K562 (cell line): ENCODE data around the gene KCNK4. TPM values are rescaled to one million over a fixed set of nuclear protein-coding genes. Genes with fewer than 3 reads are reported as not detected.

ENCODE experiments used
- ARID2 ChIP-seq: fragments of 450-650 bp; IDR thresholded peaks from 2 replicates; pipeline ENCODE4 v1.6.1; 2017; ENCODE audit warnings: antibody characterized with exemption, mild to moderate bottlenecking
- BCLAF1 ChIP-seq, 2 experiments: fragments of 450-650 bp in 1 of 2; IDR thresholded peaks; 2 replicates each; pipeline ENCODE4 v1.6.1; 2011 to 2017; ENCODE audit warnings: low read depth in 2 of 2, antibody characterized with exemption in 1 of 2, borderline replicate concordance in 1 of 2, low read length in 1 of 2, mild to moderate bottlenecking in 1 of 2, mixed read lengths in 1 of 2; ENCODE audit not compliant: control insufficient read depth in 1 of 2
- CREB3 ChIP-seq: fragments of 450-650 bp; conservative IDR thresholded peaks from 2 replicates; pipeline ENCODE4 v1.6.1; 2016; ENCODE audit warnings: missing genetic modification characterization, low read depth, mild to moderate bottlenecking, missing compliant biosample characterization, moderate library complexity
- ERF ChIP-seq: fragments of 450-650 bp; formaldehyde crosslinking; IDR thresholded peaks from 2 replicates; pipeline ENCODE4 v1.4.0; 2020; ENCODE audit warnings: mild to moderate bottlenecking, mixed read lengths
- ETV1 ChIP-seq: fragments of 450-650 bp; conservative IDR thresholded peaks from 2 replicates; pipeline ENCODE4 v1.6.1; 2016; ENCODE audit warnings: missing genetic modification characterization, control low read depth, low read depth, missing compliant biosample characterization
- HIVEP1 ChIP-seq: fragments of 250-450 bp; sonication (Bioruptor Pico); IDR thresholded peaks from 2 replicates; pipeline ENCODE4 v1.4.0; 2020; ENCODE audit warnings: mild to moderate bottlenecking
- JUN ChIP-seq, 2 experiments: sonication (generic) in 1 of 2; formaldehyde crosslinking in 1 of 2; IDR thresholded peaks; 2 replicates each; pipeline versions ENCODE4 v1.6.1 to v1.8.0; 2012 to 2022; ENCODE audit warnings: borderline replicate concordance in 2 of 2, mild to moderate bottlenecking in 2 of 2, improper control_type of control experiment in 1 of 2, low read depth in 1 of 2, low read length in 1 of 2, missing genetic modification reagents in 1 of 2
- JUNB ChIP-seq: fragments of 450-650 bp; formaldehyde crosslinking; conservative IDR thresholded peaks from 2 replicates; pipeline ENCODE4 v1.4.0; 2020; ENCODE audit warnings: mild to moderate bottlenecking
- MBD1 ChIP-seq: fragments of 250-450 bp; sonication (Bioruptor Pico); IDR thresholded peaks from 2 replicates; pipeline ENCODE4 v1.8.0; 2022; ENCODE audit warnings: inconsistent platforms
- PRMT5 ChIP-seq: sonication (generic); formaldehyde crosslinking; IDR thresholded peaks from 2 replicates; pipeline ENCODE4 v1.5.0; 2020; ENCODE audit warnings: missing genetic modification reagents
- SAFB ChIP-seq: fragments of 200-400 bp; formaldehyde crosslinking; IDR thresholded peaks from 2 replicates; pipeline ENCODE4 v1.6.1; 2017; ENCODE audit warnings: low read depth, low read length, borderline replicate concordance
- TEAD1 ChIP-seq, 2 experiments: fragments of 450-650 bp in 1 of 2; sonication (generic) in 1 of 2; formaldehyde crosslinking; IDR thresholded peaks; 2 replicates each; pipeline versions ENCODE4 v1.4.0 to v1.8.0; 2020 to 2022; ENCODE audit warnings: mild to moderate bottlenecking in 2 of 2, missing genetic modification reagents in 1 of 2
- TFE3 ChIP-seq: fragments of 450-650 bp; formaldehyde crosslinking; IDR thresholded peaks from 2 replicates; pipeline ENCODE4 v1.4.0; 2020; ENCODE audit warnings: mild to moderate bottlenecking, mixed read lengths
- ZNF639 ChIP-seq, 2 experiments: fragments of 200-800 bp in 1 of 2; sonication (Bioruptor generic) in 1 of 2; sonication (generic) in 1 of 2; formaldehyde crosslinking in 1 of 2; IDR thresholded peaks in 1 of 2; conservative IDR thresholded peaks in 1 of 2; 2 replicates each; pipeline versions ENCODE4 v1.5.0 to v1.6.1; 2016 to 2020; ENCODE audit warnings: missing compliant biosample characterization in 1 of 2, missing genetic modification characterization in 1 of 2, missing genetic modification reagents in 1 of 2
- ZSCAN32 ChIP-seq: fragments of 450-650 bp; formaldehyde crosslinking; IDR thresholded peaks from 2 replicates; pipeline ENCODE4 v1.4.0; 2020; ENCODE audit warnings: mild to moderate bottlenecking, moderate library complexity
- polyA plus RNA-seq, 8 experiments: library from polyadenylated mRNA; depleted of rRNA in 4 of 8; stranded (reverse) in 5 of 8; unstranded in 3 of 8; fragments of >200 nt; fragmentation: Nextera tagmentation in 2 of 8; fragmentation: Illumina TruSeq in 1 of 8; extraction: Ambion mirVana in 2 of 8; extraction: Trizol in 1 of 8; gene quantifications; 2 replicates each; pipeline versions ENCODE4 v1.2.1 to v1.2.3, GENCODE V29; 2011 to 2014; ENCODE audit warnings: inconsistent platforms in 1 of 8, missing spikeins in 1 of 8
- total RNA-seq, 7 experiments: library from RNA; depleted of rRNA in 6 of 7; stranded (reverse); fragments of >200 nt in 6 of 7; fragmentation: Illumina TruSeq in 2 of 7; extraction: Trizol in 2 of 7; gene quantifications; 2 replicates each; pipeline versions ENCODE4 v1.2.1 to v1.2.3, GENCODE V29; 2011 to 2021; ENCODE audit warnings: low replicate concordance in 1 of 7

KCNK4 gene
- total and polyA plus RNA-seq, 9 of the 15 experiments (the other 6 are each of a cell fraction or from before 2014, with no cell fraction given) = not detected

- no peak for TF ChIP-seq ARID2
- no peak for TF ChIP-seq ERF (CRISPR knock-in tag)
- no peak for TF ChIP-seq CREB3 (tag)
- no peak for TF ChIP-seq JUNB (CRISPR knock-in tag)
- no peak for TF ChIP-seq TFE3 (CRISPR knock-in tag)
- no peak for TF ChIP-seq ETV1 (tag)
- no peak for TF ChIP-seq BCLAF1 (IDR thresholded peaks at IDR 0.05; ENCODE audit: borderline replicate concordance in 1 of 2, control insufficient read depth in 1 of 2, low read depth in 2 of 2, low read length in 1 of 2)
- no peak for TF ChIP-seq PRMT5
- 0 out of 4 replicates have a peak, but pooled peaks of 1 of the 2 experiments have one; percentile 31 for TF ChIP-seq ZNF639 (CRISPR knock-in tag; conservative IDR thresholded peaks at IDR 0.05 in 1 of 2, IDR thresholded peaks at IDR 0.05 in 1 of 2)
- no peak for TF ChIP-seq SAFB
- no peak for TF ChIP-seq TEAD1 (CRISPR knock-in tag; IDR thresholded peaks at IDR 0.05)
- TF ChIP-seq JUN (IDR thresholded peaks at IDR 0.05; ENCODE audit: borderline replicate concordance, low read depth, low read length) = no peak
- no peak for TF ChIP-seq JUN (CRISPR knock-in tag; IDR thresholded peaks at IDR 0.05; ENCODE audit: borderline replicate concordance)
- TF ChIP-seq MBD1 (CRISPR knock-in tag) = no peak
- TF ChIP-seq HIVEP1 (CRISPR knock-in tag) = no peak
- TF ChIP-seq ZSCAN32 (CRISPR knock-in tag) = no peak
Observed at GRCh38 chr11:64243236-64243854, 47.8 kb upstream of the KCNK4 start (continued).
